T-helper 2 cell (primary cell): ENCODE measurements around the gene LRCOL1.
"Not testable (repeated sequence)": the region's sequence is repeated elsewhere in the genome, so short reads cannot be mapped to it uniquely, and the experiment has no call there.

Source experiments
- DNase-seq, 5 experiments: peaks; one replicate each; pipeline versions ENCODE4 v3.0.0 to v3.0.0-alpha.2; 2012 to 2022

The LRCOL1 gene

GRCh38 chr12:132600048-132601032 is 10.0 kb downstream of the LRCOL1 start:
- peak in 2 of 5 experiments; percentile 12 to 50 for DNase-seq

- not testable (repeated sequence) for DNase-seq
Measured at GRCh38 chr12:132599502-132599901, 10.9 kb downstream of the LRCOL1 start.

- DNase-seq, result peak in 1 of 5 experiments; percentile 49
Measured at GRCh38 chr12:132597333-132598316, 12.8 kb downstream of the LRCOL1 start.

GRCh38 chr12:132596016-132596415 is 14.4 kb downstream of the LRCOL1 start:
- no peak for DNase-seq

GRCh38 chr12:132595183-132595582 is 15.2 kb downstream of the LRCOL1 start:
- DNase-seq, result no peak

GRCh38 chr12:132593938-132594358 is 16.4 kb downstream of the LRCOL1 start:
- DNase-seq, result peak in 1 of 5 experiments; percentile 45

- DNase-seq, result no peak
Measured at GRCh38 chr12:132593521-132593920, 16.9 kb downstream of the LRCOL1 start.

GRCh38 chr12:132593071-132593470 is 17.3 kb downstream of the LRCOL1 start:
- DNase-seq, result no peak

- no peak for DNase-seq
Measured at GRCh38 chr12:132592282-132592970, 18.0 kb downstream of the LRCOL1 start.

GRCh38 chr12:132591107-132591935 is 19.1 kb downstream of the LRCOL1 start:
- DNase-seq, result no peak

- no peak for DNase-seq
Measured at GRCh38 chr12:132588821-132589669, 21.3 kb downstream of the LRCOL1 start.

- DNase-seq, result no peak
Measured at GRCh38 chr12:132588319-132588718, 22.1 kb downstream of the LRCOL1 start.

GRCh38 chr12:132587781-132588180 is 22.6 kb downstream of the LRCOL1 start:
- no peak for DNase-seq

- DNase-seq, result no peak
Measured at GRCh38 chr12:132586929-132587328, 23.5 kb downstream of the LRCOL1 start.

GRCh38 chr12:132585177-132585576 is 25.2 kb downstream of the LRCOL1 start:
- no peak for DNase-seq

GRCh38 chr12:132584429-132584828 is 26.0 kb downstream of the LRCOL1 start:
- DNase-seq, result no peak

GRCh38 chr12:132583736-132584135 is 26.6 kb downstream of the LRCOL1 start:
- DNase-seq, result no peak

- DNase-seq, result no peak
Measured at GRCh38 chr12:132583411-132583710, 27.0 kb downstream of the LRCOL1 start.

- no peak for DNase-seq
Measured at GRCh38 chr12:132582582-132583410, 27.6 kb downstream of the LRCOL1 start.

GRCh38 chr12:132582058-132582420 is 28.3 kb downstream of the LRCOL1 start:
- DNase-seq, result no peak
